Activated CD4-positive, alpha-beta memory T cell treated with anti-CD3 and anti-CD28 coated beads, Interleukin-2, amount 10 ng/mL, durations not matched to agents 7 days and 5 days (primary cell): ENCODE results near the gene ZFYVE28. TPM values are rescaled to one million over a fixed set of nuclear protein-coding genes. Genes with fewer than 3 reads are reported as not detected.

Experiments used
- CTCF ChIA-PET: fragments of 350-600 bp; sonication (Branson Sonifier 250); formaldehyde crosslinking; loops from one replicate; lab custom pipeline; 2021; ENCODE audit warnings: antibody characterized with exemption, inconsistent platforms; lab: Charles Lee
- POLR2A ChIA-PET: fragments of 350-600 bp; sonication (Branson Sonifier 250); formaldehyde crosslinking; loops from one replicate; lab custom pipeline; 2021; ENCODE audit warnings: antibody characterized with exemption; lab: Charles Lee
- DNase-seq: peaks from one replicate; pipeline ENCODE4 v3.0.0-alpha.2; 2020
- H3K27ac Mint-ChIP-seq: one replicate; pipeline ENCODE4 v1.8.0; 2021; ENCODE audit warnings: mild to moderate bottlenecking, mixed read lengths
- H3K27me3 Mint-ChIP-seq: one replicate; pipeline ENCODE4 v1.8.0; 2021; ENCODE audit warnings: mixed read lengths
- H3K36me3 Mint-ChIP-seq: one replicate; pipeline ENCODE4 v1.8.0; 2021; ENCODE audit warnings: low read depth, mixed read lengths
- H3K4me1 Mint-ChIP-seq: one replicate; pipeline ENCODE4 v1.8.0; 2021; ENCODE audit warnings: mixed read lengths
- H3K4me3 Mint-ChIP-seq: one replicate; pipeline ENCODE4 v1.8.0; 2021; ENCODE audit warnings: mild to moderate bottlenecking, mixed read lengths
- H3K9me3 Mint-ChIP-seq: one replicate; pipeline ENCODE4 v1.8.0; 2021; ENCODE audit warnings: mixed read lengths
- total RNA-seq, 2 experiments: library from RNA; stranded (reverse); gene quantifications; one replicate each; pipeline ENCODE4 v1.2.3, GENCODE V29; 2021

The ZFYVE28 gene
- total RNA-seq, 2 experiments from 2014 or later = 38.9 to 40.1 TPM

DNA sequence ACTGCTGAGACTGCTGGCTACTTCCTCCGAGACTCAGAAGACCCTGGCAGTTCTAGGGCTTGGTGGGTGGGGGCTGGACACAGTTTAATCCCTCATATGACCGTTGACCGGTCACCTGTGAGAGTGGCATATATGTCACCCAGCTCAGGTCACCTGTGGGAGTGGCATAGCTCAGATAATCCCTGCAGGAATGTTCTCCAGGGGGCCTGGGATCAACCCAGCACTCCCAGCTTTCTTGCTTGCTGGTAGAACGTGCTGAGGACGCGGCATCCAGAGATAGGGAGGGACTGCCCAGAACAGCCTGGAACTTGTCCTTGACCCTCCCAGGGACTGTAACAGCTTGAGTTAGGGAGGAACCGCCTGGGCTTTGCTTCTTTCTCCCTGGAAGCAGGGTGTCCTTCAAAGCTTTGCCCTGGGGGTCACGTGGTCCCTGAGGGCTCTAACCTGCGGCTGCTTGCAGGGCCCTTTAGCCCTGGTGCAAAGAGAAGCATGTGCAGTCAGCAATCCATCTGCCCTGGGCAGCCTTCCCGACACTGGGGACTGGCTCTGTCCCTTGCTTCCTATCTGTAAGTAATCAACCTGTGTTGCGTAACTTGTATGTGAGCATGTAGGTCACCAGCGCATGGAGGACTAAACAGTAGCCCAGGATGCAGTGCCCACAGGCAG lies 55.3 kb downstream of the ZFYVE28 start:
- CTCF ChIA-PET = no interaction called here
- H3K4me3 Mint-ChIP-seq = no peak overlapping the region
- H3K27ac Mint-ChIP-seq = no peak overlapping the region
- POLR2A ChIA-PET = interaction anchor here (1.4 kb wide), 1 partner anchor 49 kb away, joined by 5 read pairs; no protein-coding TSS in a partner anchor
- no peaks in the 10 kb centered on the region for H3K36me3 Mint-ChIP-seq
- DNase-seq = no peak
- no peaks in the 10 kb centered on the region for H3K27me3 Mint-ChIP-seq
- no peaks in the 10 kb centered on the region for H3K9me3 Mint-ChIP-seq
- peaks cover 6% of the 10 kb centered on the region for H3K4me1 Mint-ChIP-seq

DNA sequence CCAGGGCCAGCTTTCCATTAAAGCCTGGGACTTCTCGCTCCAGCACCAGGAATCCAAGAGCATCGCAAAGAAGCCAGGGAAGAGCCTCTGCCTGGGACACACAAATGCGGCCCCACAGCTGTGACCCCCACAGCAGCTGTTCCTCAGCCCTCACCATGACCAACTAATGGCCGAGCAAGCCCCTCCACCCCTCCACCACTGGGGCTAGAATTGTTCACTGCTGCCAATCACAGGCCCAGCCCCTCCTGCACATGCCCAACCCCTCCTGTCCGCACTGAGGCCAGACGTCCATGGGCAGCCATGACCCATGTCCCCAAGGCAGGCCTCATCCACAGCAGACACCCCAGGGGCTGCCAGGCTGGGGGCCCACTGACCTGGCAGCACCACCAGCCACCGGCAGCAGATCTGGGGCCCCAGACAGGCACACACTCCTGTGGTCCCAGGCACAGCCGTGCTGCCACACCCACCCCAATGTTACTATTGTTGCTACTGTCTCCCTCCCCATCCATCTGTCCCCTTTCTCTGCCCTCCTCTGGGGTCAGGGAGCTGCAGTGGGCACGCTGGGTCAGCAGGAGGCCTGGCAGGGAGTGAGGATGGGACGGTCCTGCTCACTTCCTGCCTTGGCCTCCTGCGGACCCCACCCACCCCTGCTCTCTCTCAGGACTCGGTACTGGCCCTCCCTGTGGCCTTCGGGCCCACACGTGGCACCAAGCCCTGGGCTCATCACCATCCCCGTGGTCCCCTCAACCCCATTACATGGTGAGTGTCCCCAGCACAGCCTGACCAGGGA lies 56.0 kb downstream of the ZFYVE28 start:
- ChIA-PET POLR2A (interaction anchor here (1.4 kb wide), 1 partner anchor 50 kb away, joined by 5 read pairs; no protein-coding TSS in a partner anchor), CTCF (no interaction called here)
- Mint-ChIP-seq H3K4me1 (peaks cover 6% of the 10 kb centered on the region), H3K27me3 (no peaks in the 10 kb centered on the region), H3K9me3 (no peaks in the 10 kb centered on the region), H3K27ac (no peak overlapping the region), H3K36me3 (no peaks in the 10 kb centered on the region), H3K4me3 (no peak overlapping the region)
- DNase-seq = no peak

DNA sequence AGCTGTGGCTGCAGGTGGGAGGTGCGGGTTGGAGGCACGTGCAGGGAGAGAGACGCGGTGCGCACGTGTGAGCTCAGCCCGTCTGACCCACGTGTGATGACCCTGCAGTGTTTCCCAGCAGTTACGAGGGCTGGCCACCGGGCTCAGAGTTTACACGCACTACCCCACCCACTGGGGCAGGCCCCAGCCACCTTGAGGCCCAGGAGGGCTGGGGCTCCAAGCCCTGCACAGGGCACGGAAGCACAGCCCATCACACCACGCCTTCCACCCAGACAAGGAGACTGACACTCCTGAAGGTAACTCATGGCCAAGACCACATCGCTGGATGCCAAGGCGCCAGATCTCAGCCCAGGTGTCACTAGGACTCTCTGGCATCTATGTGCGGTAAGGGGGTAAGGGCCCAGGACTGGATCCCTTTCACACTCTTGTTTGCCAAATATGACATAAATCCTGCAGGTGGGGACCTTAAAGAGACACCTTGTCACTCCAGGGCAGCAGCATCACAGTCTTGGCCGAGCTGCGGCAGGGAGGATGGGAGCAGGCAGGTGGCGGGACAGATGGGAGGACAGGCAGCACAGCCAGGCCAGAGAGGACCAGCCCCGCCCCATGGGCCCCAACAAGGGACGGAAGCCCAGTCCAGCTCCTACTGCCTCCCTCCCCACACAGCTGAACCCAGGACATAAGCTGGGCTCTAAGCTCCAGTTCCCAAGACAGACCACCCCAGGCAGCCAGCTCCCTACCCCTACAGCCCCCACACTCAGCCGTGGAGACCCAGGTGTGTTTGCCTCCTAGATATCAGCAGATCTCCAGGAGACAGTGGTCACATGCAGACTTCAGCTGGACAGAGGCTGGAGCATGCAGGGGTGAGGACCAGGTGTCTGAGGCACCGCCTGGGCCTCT lies 56.8 kb downstream of the ZFYVE28 start:
- no peaks in the 10 kb centered on the region for H3K36me3 Mint-ChIP-seq

DNA sequence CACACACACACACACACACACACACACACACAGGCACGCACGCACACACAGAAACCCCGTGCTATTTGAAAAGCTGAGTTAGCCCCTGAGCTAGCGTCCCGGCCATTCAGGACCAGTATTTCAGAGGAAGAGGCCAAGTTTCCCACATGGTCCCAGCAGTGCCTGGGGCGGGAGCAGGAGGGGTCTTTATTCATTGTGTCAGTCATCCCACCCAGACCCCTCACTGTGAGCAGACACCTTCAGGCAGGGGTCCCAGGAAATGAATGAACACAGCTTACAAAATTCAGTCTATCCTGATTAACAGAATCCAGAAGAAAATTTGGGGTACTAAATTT lies 58.1 kb downstream of the ZFYVE28 start:
- CTCF ChIA-PET = interaction anchor here (1.1 kb wide), 1 partner anchor 42 kb away, joined by 3 read pairs; no protein-coding TSS in a partner anchor
- H3K36me3 Mint-ChIP-seq = no peaks in the 10 kb centered on the region
- peaks cover 5% of the 10 kb centered on the region for H3K4me1 Mint-ChIP-seq
- no peak for DNase-seq
- no peaks in the 10 kb centered on the region for H3K9me3 Mint-ChIP-seq
- no peaks in the 10 kb centered on the region for H3K27me3 Mint-ChIP-seq
- POLR2A ChIA-PET = no interaction called here
- H3K4me3 Mint-ChIP-seq = no peak overlapping the region
- H3K27ac Mint-ChIP-seq = no peak overlapping the region

More for the DNA sequence above, 56.8 kb downstream of the ZFYVE28 start:
- no peak for DNase-seq
- H3K27ac Mint-ChIP-seq = no peak overlapping the region
- no peaks in the 10 kb centered on the region for H3K9me3 Mint-ChIP-seq
- ChIA-PET POLR2A (interaction anchor here (1.4 kb wide), 1 partner anchor 51 kb away, joined by 5 read pairs; no protein-coding TSS in a partner anchor), CTCF (interaction anchor here (1.1 kb wide), 1 partner anchor 41 kb away, joined by 3 read pairs; no protein-coding TSS in a partner anchor)
- H3K27me3 Mint-ChIP-seq = no peaks in the 10 kb centered on the region
- H3K4me3 Mint-ChIP-seq = no peak overlapping the region
- H3K4me1 Mint-ChIP-seq = peaks cover 6% of the 10 kb centered on the region

GRCh38 chr4:2359591-2360395 lies 58.7 kb downstream of the ZFYVE28 start:
- no peaks in the 10 kb centered on the region for H3K36me3 Mint-ChIP-seq
- no peaks in the 10 kb centered on the region for H3K9me3 Mint-ChIP-seq
- DNase-seq = no peak
- H3K27me3 Mint-ChIP-seq = no peaks in the 10 kb centered on the region
- no peak overlapping the region for H3K27ac Mint-ChIP-seq
- POLR2A ChIA-PET = no interaction called here
- H3K4me3 Mint-ChIP-seq = no peak overlapping the region
- CTCF ChIA-PET = no interaction called here
- H3K4me1 Mint-ChIP-seq = peaks cover 4% of the 10 kb centered on the region

DNA sequence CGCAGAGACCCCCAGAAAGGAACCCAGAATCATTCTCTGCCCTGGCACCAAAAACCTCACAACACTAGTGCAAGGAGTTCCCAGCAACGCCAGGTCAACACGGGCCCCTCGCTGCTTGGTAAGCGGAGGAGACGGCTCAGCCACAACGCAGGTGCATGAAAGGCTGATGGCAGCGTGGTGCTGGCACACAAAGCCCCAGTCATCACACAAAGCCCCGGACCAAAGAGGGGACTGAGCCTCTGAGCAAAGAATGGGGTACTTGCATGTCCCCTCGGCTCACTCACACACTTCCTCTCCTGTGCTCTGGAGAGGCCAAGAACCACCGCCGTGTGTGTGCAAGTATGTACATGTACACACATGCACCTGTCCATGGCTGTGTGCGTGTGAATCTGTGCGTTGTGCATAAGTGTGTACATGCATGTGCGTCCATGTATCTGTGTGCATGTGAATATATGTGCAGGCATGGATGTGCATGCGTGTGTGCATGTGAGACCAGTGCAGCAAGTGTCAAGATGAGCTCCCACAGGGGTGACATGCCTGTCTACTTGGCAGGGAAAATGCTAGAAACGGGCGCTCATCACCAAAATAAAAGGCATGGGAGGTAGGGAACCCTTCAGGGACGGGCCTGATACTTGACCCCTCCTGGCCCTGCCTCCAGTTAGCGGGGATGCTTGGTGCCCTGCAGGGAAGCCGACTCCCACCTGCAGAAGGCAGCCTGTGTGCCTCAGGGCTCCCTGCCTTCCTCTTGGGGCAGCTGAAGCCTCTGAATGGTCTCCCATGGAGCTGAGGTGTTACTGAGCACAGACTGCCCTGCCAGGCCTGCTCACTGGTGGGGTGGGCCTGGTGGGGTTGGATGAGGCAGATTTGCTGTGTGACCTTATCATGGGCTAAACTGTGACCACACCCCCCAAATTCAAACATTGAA lies 60.4 kb downstream of the ZFYVE28 start:
- Mint-ChIP-seq H3K36me3 (no peaks in the 10 kb centered on the region), H3K9me3 (no peaks in the 10 kb centered on the region), H3K27ac (no peak overlapping the region), H3K4me3 (no peak overlapping the region), H3K4me1 (no peaks in the 10 kb centered on the region), H3K27me3 (no peaks in the 10 kb centered on the region)
- CTCF ChIA-PET = no interaction called here
- POLR2A ChIA-PET = no interaction called here
- no peak for DNase-seq

DNA sequence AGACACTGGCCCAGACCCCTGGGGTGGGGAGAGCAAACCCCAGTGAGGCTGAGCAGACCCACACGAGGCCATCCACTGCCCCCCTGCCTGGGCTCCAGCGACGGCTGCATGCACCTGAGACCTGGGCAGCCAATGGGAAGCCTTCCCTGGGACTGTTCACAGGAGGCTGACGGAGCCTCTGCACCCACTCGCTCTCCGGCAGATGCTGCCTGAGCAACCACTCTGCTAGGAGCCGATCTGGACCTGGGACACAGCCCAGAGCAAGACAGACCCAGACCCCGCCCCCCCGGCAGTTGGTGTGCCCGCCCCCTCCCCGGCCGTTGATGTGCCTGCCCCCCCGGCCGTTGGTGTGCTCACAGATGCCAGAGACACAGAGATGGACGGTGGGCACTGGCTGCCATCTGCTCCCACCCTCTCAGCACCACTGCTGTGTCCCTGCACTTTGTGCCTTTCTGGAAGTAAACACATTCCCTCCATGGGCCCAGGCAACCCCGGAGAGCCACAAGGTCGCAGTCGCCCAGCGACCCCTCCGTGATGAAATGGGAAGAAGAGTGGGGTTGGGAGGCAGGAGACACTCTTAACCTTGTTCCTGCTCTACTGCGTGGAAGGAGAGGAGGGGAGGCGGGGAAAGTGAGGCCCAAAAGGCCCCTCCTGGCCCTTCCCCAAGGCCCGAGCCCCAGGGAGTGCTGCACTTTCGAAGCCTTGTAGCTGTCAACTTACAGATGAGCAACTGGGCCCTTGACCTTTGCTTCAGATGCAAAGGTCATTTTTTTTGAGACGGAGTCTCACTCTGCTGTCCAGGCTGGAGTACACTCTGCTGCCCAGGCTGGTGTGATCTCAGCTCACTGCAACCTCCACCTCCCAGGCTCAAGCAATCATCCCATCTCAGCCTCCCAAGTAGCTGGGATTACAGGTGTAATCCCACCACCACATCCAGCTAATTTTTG lies 62.0 kb downstream of the ZFYVE28 start:
- H3K9me3 Mint-ChIP-seq = no peaks in the 10 kb centered on the region
- ChIA-PET CTCF (interaction anchor here (0.5 to 1.2 kb wide), 2 partner anchors 63 to 136 kb away, joined by 3 to 4 read pairs; partner anchors contain the start of gene CFAP99), POLR2A (no interaction called here)
- no peak for DNase-seq
- no peak overlapping the region for H3K27ac Mint-ChIP-seq
- H3K4me3 Mint-ChIP-seq = no peak overlapping the region
- no peaks in the 10 kb centered on the region for H3K36me3 Mint-ChIP-seq
- no peaks in the 10 kb centered on the region for H3K4me1 Mint-ChIP-seq
- no peaks in the 10 kb centered on the region for H3K27me3 Mint-ChIP-seq

DNA sequence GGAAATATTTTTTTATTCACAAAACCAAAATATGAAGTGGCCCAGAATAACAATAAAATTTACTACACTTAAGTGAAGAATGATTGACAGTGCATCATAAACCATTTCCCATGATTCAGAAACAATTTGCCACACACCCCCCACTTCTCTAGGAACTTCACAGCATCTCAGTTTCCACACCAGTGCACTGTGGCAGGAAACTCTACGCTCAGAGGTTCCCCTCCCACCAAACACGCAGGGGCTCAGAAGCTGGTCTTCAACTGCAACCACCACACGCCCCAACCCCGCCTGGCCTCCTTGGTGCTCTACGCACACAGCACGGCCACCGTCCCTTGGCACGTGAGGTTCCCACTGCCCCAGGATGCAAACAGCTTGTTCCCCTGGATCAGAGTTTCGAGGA lies 63.7 kb downstream of the ZFYVE28 start:
- no peak overlapping the region for H3K27ac Mint-ChIP-seq
- no peaks in the 10 kb centered on the region for H3K9me3 Mint-ChIP-seq
- no peak overlapping the region for H3K4me3 Mint-ChIP-seq
- H3K27me3 Mint-ChIP-seq = no peaks in the 10 kb centered on the region
- H3K36me3 Mint-ChIP-seq = no peaks in the 10 kb centered on the region
- POLR2A ChIA-PET = no interaction called here
- CTCF ChIA-PET = interaction anchor here (1.2 kb wide), 1 partner anchor 135 kb away, joined by 3 read pairs; no protein-coding TSS in a partner anchor
- no peaks in the 10 kb centered on the region for H3K4me1 Mint-ChIP-seq
- no peak for DNase-seq

- ChIA-PET POLR2A (no interaction called here), CTCF (interaction anchor here (0.7 to 1.5 kb wide), 3 partner anchors 88 to 184 kb away, joined by 3 to 4 read pairs (median 4); no protein-coding TSS in a partner anchor)
- Mint-ChIP-seq H3K27ac (no peak overlapping the region), H3K36me3 (no peaks in the 10 kb centered on the region), H3K4me3 (no peak overlapping the region), H3K4me1 (no peaks in the 10 kb centered on the region), H3K27me3 (no peaks in the 10 kb centered on the region), H3K9me3 (no peaks in the 10 kb centered on the region)
- no peak for DNase-seq
Observed at GRCh38 chr4:2354118-2354517, 64.3 kb downstream of the ZFYVE28 start.

DNA sequence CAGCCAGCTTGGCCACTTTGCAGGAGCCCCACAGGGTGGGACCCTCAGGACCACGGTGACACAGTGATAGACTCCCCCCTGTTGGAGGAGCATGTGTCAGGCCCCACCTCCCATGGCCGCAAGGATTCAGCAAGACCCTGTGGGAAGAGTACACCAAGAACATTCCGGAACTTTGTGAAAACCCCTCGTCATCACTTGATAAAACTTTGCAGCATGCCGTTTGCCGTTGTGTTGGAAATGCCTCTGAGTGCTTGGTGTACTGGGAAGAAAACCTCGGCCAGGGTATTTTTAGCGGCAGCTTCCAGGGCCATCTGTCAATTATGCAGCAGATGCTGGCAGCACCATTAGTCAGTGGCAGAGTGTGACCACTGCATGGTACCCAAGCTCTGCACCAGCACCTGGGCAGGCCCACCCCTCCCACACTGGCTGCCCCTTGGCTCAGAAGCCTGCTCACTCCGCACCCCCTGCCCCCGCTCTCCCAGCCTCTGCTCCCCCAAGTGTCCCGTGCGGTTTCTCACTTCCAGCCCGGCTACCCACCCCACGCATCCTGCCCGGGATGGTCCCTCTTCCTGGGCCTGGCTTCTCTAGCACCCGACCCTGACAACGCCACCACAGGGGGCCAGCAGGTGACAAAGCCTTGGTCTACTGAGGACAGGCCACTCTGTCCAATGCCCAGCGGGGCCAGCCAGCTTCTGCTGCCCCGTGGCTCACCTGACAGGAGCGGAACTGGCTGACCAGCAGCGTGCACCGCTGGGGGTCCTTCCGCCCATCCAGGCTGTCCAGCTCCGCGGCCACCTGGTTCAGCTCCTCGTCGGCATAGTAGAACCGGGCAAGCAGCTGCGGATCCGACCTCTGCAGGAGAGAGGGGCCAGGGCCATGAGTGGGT lies 65.0 kb downstream of the ZFYVE28 start:
- POLR2A ChIA-PET = no interaction called here
- Mint-ChIP-seq H3K27me3 (no peaks in the 10 kb centered on the region), H3K4me3 (no peak overlapping the region), H3K27ac (no peak overlapping the region), H3K36me3 (no peaks in the 10 kb centered on the region), H3K9me3 (no peaks in the 10 kb centered on the region), H3K4me1 (no peaks in the 10 kb centered on the region)
- CTCF ChIA-PET = interaction anchor here (0.7 to 1.5 kb wide), 3 partner anchors 88 to 185 kb away, joined by 3 to 4 read pairs (median 4); no protein-coding TSS in a partner anchor
- no peak for DNase-seq
